Pancreas (tissue), 10 donors: ENCODE measurements around the gene CDRT4. TPM values are rescaled to one million over a fixed set of nuclear protein-coding genes. Genes with fewer than 3 reads are reported as not detected.
A peak's percentile ranks its signal among the peaks of the same experiment; 100 is the strongest.

Source experiments
- ATAC-seq, 4 donors: fragments of 200-7000 bp; cut with Tn5 transposase; one replicate each; pipeline versions ENCODE4 v1.8.0 to v1.9.1; 2020; ENCODE audit warnings: mild to moderate bottlenecking in 4 of 4, moderate library complexity in 4 of 4
- DNase-seq, 6 donors: peaks; one replicate each; pipeline ENCODE4 v3.0.0-alpha.2; 2020
- FAIRE-seq: peaks from 2 replicates; lab custom pipeline; 2012; peaks lifted over from hg19 to GRCh38; lab: Jason Lieb, UNC
- H3K27ac ChIP-seq, 4 donors: fragments of 200-600 bp; sonication (generic); 1 replicate in 3 of 4; 2 replicates in 1 of 4; pipeline versions ENCODE4 v1.5.0 to v1.8.0; 2020
- H3K27me3 ChIP-seq, 4 donors: fragments of 200-600 bp; one replicate each; pipeline ENCODE4 v1.8.0; 2021
- H3K36me3 ChIP-seq, 3 donors: fragments of 200-600 bp; sonication (generic) in 1 of 3; one replicate each; pipeline versions ENCODE4 v1.5.0 to v1.8.0; 2020 to 2021
- H3K4me1 ChIP-seq, 3 donors: fragments of 200-600 bp; one replicate each; pipeline ENCODE4 v1.8.0; 2021
- H3K4me3 ChIP-seq, 4 donors: fragments of 200-600 bp; sonication (generic) in 2 of 4; one replicate each; pipeline versions ENCODE4 v1.5.0 to v1.8.0; 2020 to 2021
- H3K9me3 ChIP-seq, 4 donors: fragments of 200-600 bp; one replicate each; pipeline ENCODE4 v1.8.0; 2021
- CTCF ChIP-seq, 4 donors: fragments of 200-600 bp; sonication (generic) in 3 of 4; IDR thresholded peaks; one replicate each; pipeline versions ENCODE4 v1.5.0 to v1.8.0; 2021; ENCODE audit warnings: antibody characterized with exemption in 4 of 4
- WGBS, 2 donors: extraction: QIAGEN DNeasy Blood & Tissue Kit; methylation state at CpG; one replicate each; pipeline ENCODE4 v1.1.7; 2013; 5-methylcytosine and 5-hydroxymethylcytosine counted together
- intact Hi-C, 3 donors: fragments of 100-400 bp; cut with DNase I; formaldehyde crosslinking; loops; one replicate each; pipeline versions ENCODE4 v1.11.1 to v1.14.2; 2022
- polyA plus RNA-seq, 2 donors: library from polyadenylated mRNA; stranded (reverse); fragments of 200-250 nt; gene quantifications; one replicate each; pipeline ENCODE4 v1.2.3, GENCODE V29; 2013
- total RNA-seq, 6 donors: library from RNA; stranded (reverse); fragmentation: NEBNext Ultra II Directional in 4 of 6; extraction: Animal tissue kit (Norgen Biotek cat#: 25700) in 4 of 6; gene quantifications; one replicate each; pipeline versions ENCODE4 v1.2.1 to v1.2.4, GENCODE V29; 2021 to 2023
- donor health status: healthy with polysubstance abuse.
- donor health status: DM: no; HTN: no; CAD: no; lungs with moderate emphysema.
- donor health status: DM: no; HTN: no; CAD: no.
- donor health status: control.
- donor health status: control.
- donor health status: Bipolar disorder and iron deficiency.
- donor health status: DM: yes; HTN: yes; CAD: no.
- donor health status: DM: no; HTN: no; CAD: no.
- donor health status: DM: no; HTN: no; CAD: no.
- donor health status: DM: yes; HTN: yes; CAD: no.

CDRT4 gene
- total and polyA plus RNA-seq, 8 donors: 1.8 to 31.6 (median 6.9) TPM

GRCh38 chr17:15453246-15453645 is 14.2 kb downstream of the CDRT4 start:
- Histone ChIP-seq H3K9me3 (no peaks in the 10 kb centered on the region), H3K4me1 (peaks cover 0 to 4% (median 0%) of the 10 kb centered on the region in 3 donors), H3K27me3 (no peaks in the 10 kb centered on the region), H3K36me3 (no peaks in the 10 kb centered on the region), H3K27ac (peak overlapping the region in 1 of 4 donors; percentile 15), H3K4me3 (no peak overlapping the region)
- WGBS, 2 donors: 71 to 75% methylated on average over 4 of the region's 4 CpGs
- TF ChIP-seq CTCF (IDR thresholded peaks at IDR 0.05): no peak
- intact Hi-C loops: no loop called here
- no peak for FAIRE-seq
- no peak for ATAC-seq
- no peak for DNase-seq

GRCh38 chr17:15452746-15453145 is 14.7 kb downstream of the CDRT4 start:
- no peak for TF ChIP-seq CTCF (IDR thresholded peaks at IDR 0.05)
- Histone ChIP-seq H3K4me1 (peaks cover 0 to 4% (median 0%) of the 10 kb centered on the region in 3 donors), H3K27me3 (no peaks in the 10 kb centered on the region), H3K9me3 (no peaks in the 10 kb centered on the region), H3K36me3 (no peaks in the 10 kb centered on the region), H3K4me3 (no peak overlapping the region), H3K27ac (peak overlapping the region in 1 of 4 donors; percentile 15)
- DNase-seq (no peak), FAIRE-seq (no peak), ATAC-seq (no peak)
- intact Hi-C loops: no loop called here
- WGBS, 2 donors: 27 to 37% methylated on average over 1 of the region's 1 CpG

- intact Hi-C loops: no loop called here
- no peaks in the 10 kb centered on the region for H3K27me3 ChIP-seq
- FAIRE-seq (no peak), ATAC-seq (no peak), DNase-seq (no peak)
- 92 to 94% methylated on average over 3 of the region's 3 CpGs for WGBS, 2 donors
- H3K36me3 ChIP-seq: no peaks in the 10 kb centered on the region
- no peak overlapping the region for H3K27ac ChIP-seq
- peaks cover 0 to 4% (median 0%) of the 10 kb centered on the region in 3 donors for H3K4me1 ChIP-seq
- no peak for TF ChIP-seq CTCF (IDR thresholded peaks at IDR 0.05)
- H3K9me3 ChIP-seq: no peaks in the 10 kb centered on the region
- H3K4me3 ChIP-seq: no peak overlapping the region
Observed at GRCh38 chr17:15451680-15452079, 15.7 kb downstream of the CDRT4 start.

- DNase-seq (no peak), FAIRE-seq (no peak), ATAC-seq (no peak)
- H3K9me3 ChIP-seq: no peaks in the 10 kb centered on the region
- no peaks in the 10 kb centered on the region for H3K27me3 ChIP-seq
- WGBS, 2 donors: 91 to 93% methylated on average over 7 of the region's 7 CpGs
- no peak for TF ChIP-seq CTCF (IDR thresholded peaks at IDR 0.05)
- peak overlapping the region; percentile 35 to 69 (median 65) for H3K27ac ChIP-seq
- no peaks in the 10 kb centered on the region for H3K36me3 ChIP-seq
- H3K4me3 ChIP-seq: no peak overlapping the region
- peaks cover 0 to 4% (median 0%) of the 10 kb centered on the region in 3 donors for H3K4me1 ChIP-seq
- intact Hi-C loops: no loop called here
Observed at GRCh38 chr17:15448580-15448956, 18.9 kb downstream of the CDRT4 start.

- peaks cover 0 to 4% (median 0%) of the 10 kb centered on the region in 3 donors for H3K4me1 ChIP-seq
- ATAC-seq (peak; percentile 53 to 86 (median 71)), DNase-seq (peak in 2 of 6 donors; percentile 30 to 32), FAIRE-seq (no peak)
- intact Hi-C loops: no loop called here
- H3K36me3 ChIP-seq: no peaks in the 10 kb centered on the region
- no peak overlapping the region for H3K4me3 ChIP-seq
- H3K27ac ChIP-seq: peak overlapping the region; percentile 35 to 69 (median 65)
- no peaks in the 10 kb centered on the region for H3K27me3 ChIP-seq
- no peaks in the 10 kb centered on the region for H3K9me3 ChIP-seq
- TF ChIP-seq CTCF (IDR thresholded peaks at IDR 0.05): no peak
- WGBS, 2 donors: 58 to 62% methylated on average over 6 of the region's 6 CpGs
Observed at GRCh38 chr17:15447928-15448579, 19.4 kb downstream of the CDRT4 start.
